Measurements from ENCODE around the gene CDH22.
A peak's percentile ranks its signal among the peaks of the same experiment; 100 is the strongest.

Gene CDH22

GRCh38 chr20:46227272-46227767 is 81.0 kb downstream of the CDH22 start:
- no peaks in the 10 kb centered on the region for H3K36me3 ChIP-seq (ENCODE audit: control insufficient read depth, insufficient read depth, low read length)
- no peak overlapping the region for H3K27ac ChIP-seq (ENCODE audit: low read length)
- no peaks in the 10 kb centered on the region for H3K9me3 ChIP-seq (ENCODE audit: control insufficient read depth, insufficient read depth, low read length)
- DNase-seq (ENCODE audit: low read depth, low spot score) = no peak
- no peaks in the 10 kb centered on the region for H3K27me3 ChIP-seq (ENCODE audit: control insufficient read depth, insufficient read depth, low read length)
- H3K4me3 ChIP-seq (ENCODE audit: low read length) = no peak overlapping the region
- peaks cover 9% of the 10 kb centered on the region; the same call in 1 of the 2 replicates for H3K4me1 ChIP-seq (ENCODE audit: control insufficient read depth, insufficient read depth, low read length)
- no CpG with 5 or more reads among the region's 33 CpGs for WGBS (ENCODE audit: insufficient coverage, insufficient read length)

DNA sequence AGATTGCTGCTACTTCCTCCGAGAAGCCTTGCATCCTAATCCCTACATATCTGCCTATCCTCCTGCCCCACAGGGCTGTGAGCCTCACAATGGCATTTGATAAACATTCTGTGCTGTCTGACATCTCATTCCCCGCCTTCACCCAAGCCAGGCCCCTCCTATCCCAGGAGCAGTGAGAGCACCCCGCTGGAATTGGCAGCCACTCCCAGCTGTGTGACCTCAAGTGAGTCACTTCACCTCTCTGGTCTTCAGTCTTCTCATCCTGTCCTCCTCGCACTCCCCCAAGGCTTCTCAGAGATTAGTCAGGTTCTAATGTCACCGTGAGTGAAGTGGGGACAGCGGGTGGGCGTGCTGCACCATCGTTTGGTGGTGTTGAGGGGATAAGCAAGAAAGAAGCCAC is 81.7 kb downstream of the CDH22 start:
- no peaks in the 10 kb centered on the region for H3K27me3 ChIP-seq (ENCODE audit: control insufficient read depth, insufficient read depth, low read length)
- no CpG with 5 or more reads among the region's 8 CpGs for WGBS (ENCODE audit: insufficient coverage, insufficient read length)
- DNase-seq (ENCODE audit: low read depth, low spot score) = no peak

GRCh38 chr20:46222521-46223007 is 85.7 kb downstream of the CDH22 start:
- DNase-seq (ENCODE audit: low read depth, low spot score) = no peak
- Histone ChIP-seq H3K4me1 (ENCODE audit: control insufficient read depth, insufficient read depth, low read length) (peaks cover 15% of the 10 kb centered on the region), H3K4me3 (ENCODE audit: low read length) (no peak overlapping the region), H3K36me3 (ENCODE audit: control insufficient read depth, insufficient read depth, low read length) (no peaks in the 10 kb centered on the region), H3K9me3 (ENCODE audit: control insufficient read depth, insufficient read depth, low read length) (no peaks in the 10 kb centered on the region), H3K27me3 (ENCODE audit: control insufficient read depth, insufficient read depth, low read length) (no peaks in the 10 kb centered on the region), H3K27ac (ENCODE audit: low read length) (no peak overlapping the region)
- WGBS (ENCODE audit: insufficient coverage, insufficient read length) = no CpG with 5 or more reads among the region's 14 CpGs

More for the DNA sequence above, 81.7 kb downstream of the CDH22 start:
- Histone ChIP-seq H3K4me1 (ENCODE audit: control insufficient read depth, insufficient read depth, low read length) (peaks cover 11% of the 10 kb centered on the region), H3K9me3 (ENCODE audit: control insufficient read depth, insufficient read depth, low read length) (no peaks in the 10 kb centered on the region), H3K4me3 (ENCODE audit: low read length) (no peak overlapping the region), H3K36me3 (ENCODE audit: control insufficient read depth, insufficient read depth, low read length) (no peaks in the 10 kb centered on the region), H3K27ac (ENCODE audit: low read length) (no peak overlapping the region)

DNA sequence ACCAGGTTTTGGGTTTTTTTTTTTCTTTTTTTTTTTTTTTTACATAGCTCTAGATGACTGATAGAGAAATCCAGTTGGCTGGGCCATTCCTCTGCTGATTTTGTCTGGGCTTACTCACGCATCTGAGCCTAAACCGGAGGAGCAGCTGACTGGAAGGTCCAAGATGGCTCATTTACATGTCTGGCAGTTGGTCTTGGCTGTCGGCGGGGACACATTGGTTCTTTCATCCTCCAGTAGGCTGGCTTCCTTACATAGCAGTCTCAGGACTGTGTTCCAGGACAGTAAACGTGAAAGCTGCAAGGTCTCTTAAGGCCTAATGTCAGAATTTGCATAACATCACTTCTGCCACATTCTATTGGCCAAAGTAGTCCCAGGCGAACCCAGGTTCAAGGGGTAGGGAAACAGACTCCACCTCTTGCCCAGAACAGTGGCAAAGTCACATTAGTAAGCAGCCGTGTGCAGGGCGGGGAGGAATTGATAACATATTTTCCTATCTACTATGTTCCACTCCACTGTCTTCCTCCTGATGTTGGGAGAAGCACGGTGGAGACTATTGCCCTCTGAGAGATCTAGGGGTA is 87.0 kb downstream of the CDH22 start:
- Histone ChIP-seq H3K27me3 (ENCODE audit: control insufficient read depth, insufficient read depth, low read length) (no peaks in the 10 kb centered on the region), H3K4me1 (ENCODE audit: control insufficient read depth, insufficient read depth, low read length) (peaks cover 17% of the 10 kb centered on the region), H3K4me3 (ENCODE audit: low read length) (no peak overlapping the region), H3K27ac (ENCODE audit: low read length) (no peak overlapping the region), H3K9me3 (ENCODE audit: control insufficient read depth, insufficient read depth, low read length) (no peaks in the 10 kb centered on the region), H3K36me3 (ENCODE audit: control insufficient read depth, insufficient read depth, low read length) (no peaks in the 10 kb centered on the region)
- no peak for DNase-seq (ENCODE audit: low read depth, low spot score)
- WGBS (ENCODE audit: insufficient coverage, insufficient read length) = no CpG with 5 or more reads among the region's 9 CpGs

DNA sequence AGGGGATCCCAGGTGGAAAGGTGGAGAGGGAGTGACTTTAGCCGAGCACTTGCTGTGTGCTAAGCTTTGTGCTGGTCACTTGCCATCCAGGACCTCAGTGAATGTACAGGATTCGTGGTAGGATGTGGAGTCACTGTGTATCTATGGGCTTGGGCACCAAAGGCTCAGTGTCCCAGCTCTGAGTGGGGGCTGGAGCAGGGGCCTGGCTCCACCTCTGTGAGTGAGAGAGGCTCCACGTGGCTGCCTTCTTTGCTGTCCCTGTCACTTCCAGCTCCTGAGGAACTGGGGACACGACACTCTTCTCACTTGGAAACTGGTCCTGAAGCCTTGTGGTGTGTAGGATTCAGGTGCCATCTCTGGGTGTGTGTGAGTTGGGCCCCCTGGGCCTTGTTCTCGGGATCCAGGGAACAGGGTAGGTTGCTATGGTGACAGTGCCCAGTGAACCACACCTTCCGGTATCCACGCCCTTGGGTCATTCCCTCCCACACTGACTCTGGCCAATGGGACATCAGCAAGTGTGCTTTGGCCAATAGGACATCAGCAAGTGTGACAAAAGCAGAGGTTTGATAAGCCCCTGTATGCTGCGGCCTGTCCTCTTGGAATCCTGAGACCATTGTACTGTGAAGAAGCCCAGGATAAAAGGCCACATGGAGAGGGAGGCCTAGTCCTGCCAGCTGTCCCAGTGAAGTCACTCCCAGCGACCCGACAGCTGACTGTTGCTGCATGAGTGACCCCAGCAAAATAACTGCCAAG is 87.7 kb downstream of the CDH22 start:
- H3K27ac ChIP-seq (ENCODE audit: low read length) = no peak overlapping the region
- no peaks in the 10 kb centered on the region for H3K9me3 ChIP-seq (ENCODE audit: control insufficient read depth, insufficient read depth, low read length)
- WGBS (ENCODE audit: insufficient coverage, insufficient read length) = no CpG with 5 or more reads among the region's 10 CpGs
- no peak overlapping the region for H3K4me3 ChIP-seq (ENCODE audit: low read length)
- H3K4me1 ChIP-seq (ENCODE audit: control insufficient read depth, insufficient read depth, low read length) = peaks cover 20% of the 10 kb centered on the region
- peak; percentile 41 for DNase-seq (ENCODE audit: low read depth, low spot score)
- H3K36me3 ChIP-seq (ENCODE audit: control insufficient read depth, insufficient read depth, low read length) = no peaks in the 10 kb centered on the region
- no peaks in the 10 kb centered on the region for H3K27me3 ChIP-seq (ENCODE audit: control insufficient read depth, insufficient read depth, low read length)

GRCh38 chr20:46219920-46220319 is 88.4 kb downstream of the CDH22 start:
- Histone ChIP-seq H3K27ac (ENCODE audit: low read length) (no peak overlapping the region), H3K9me3 (ENCODE audit: control insufficient read depth, insufficient read depth, low read length) (no peaks in the 10 kb centered on the region), H3K36me3 (ENCODE audit: control insufficient read depth, insufficient read depth, low read length) (no peaks in the 10 kb centered on the region), H3K27me3 (ENCODE audit: control insufficient read depth, insufficient read depth, low read length) (no peaks in the 10 kb centered on the region), H3K4me1 (ENCODE audit: control insufficient read depth, insufficient read depth, low read length) (peaks cover 20% of the 10 kb centered on the region), H3K4me3 (ENCODE audit: low read length) (no peak overlapping the region)
- no peak for DNase-seq (ENCODE audit: low read depth, low spot score)
- no CpG with 5 or more reads among the region's 2 CpGs for WGBS (ENCODE audit: insufficient coverage, insufficient read length)

- Histone ChIP-seq H3K36me3 (ENCODE audit: control insufficient read depth, insufficient read depth, low read length) (no peaks in the 10 kb centered on the region), H3K27me3 (ENCODE audit: control insufficient read depth, insufficient read depth, low read length) (no peaks in the 10 kb centered on the region), H3K4me1 (ENCODE audit: control insufficient read depth, insufficient read depth, low read length) (peaks cover 20% of the 10 kb centered on the region), H3K4me3 (ENCODE audit: low read length) (no peak overlapping the region), H3K9me3 (ENCODE audit: control insufficient read depth, insufficient read depth, low read length) (no peaks in the 10 kb centered on the region), H3K27ac (ENCODE audit: low read length) (no peak overlapping the region)
- no CpG with 5 or more reads among the region's 4 CpGs for WGBS (ENCODE audit: insufficient coverage, insufficient read length)
- DNase-seq (ENCODE audit: low read depth, low spot score) = no peak
These were observed 89.1 kb downstream of the CDH22 start for GRCh38 chr20:46219190-46219589.

- peaks cover 18% of the 10 kb centered on the region for H3K4me1 ChIP-seq (ENCODE audit: control insufficient read depth, insufficient read depth, low read length)
- no peak for DNase-seq (ENCODE audit: low read depth, low spot score)
- WGBS (ENCODE audit: insufficient coverage, insufficient read length) = no CpG with 5 or more reads among the region's 9 CpGs
These were observed 89.6 kb downstream of the CDH22 start for GRCh38 chr20:46218656-46219055.

GRCh38 chr20:46217583-46217982 is 90.7 kb downstream of the CDH22 start:
- no peak overlapping the region for H3K27ac ChIP-seq (ENCODE audit: low read length)
- no peaks in the 10 kb centered on the region for H3K9me3 ChIP-seq (ENCODE audit: control insufficient read depth, insufficient read depth, low read length)
- no peak for DNase-seq (ENCODE audit: low read depth, low spot score)
- H3K27me3 ChIP-seq (ENCODE audit: control insufficient read depth, insufficient read depth, low read length) = no peaks in the 10 kb centered on the region
- H3K4me3 ChIP-seq (ENCODE audit: low read length) = no peak overlapping the region
- no peaks in the 10 kb centered on the region for H3K36me3 ChIP-seq (ENCODE audit: control insufficient read depth, insufficient read depth, low read length)
- peaks cover 12% of the 10 kb centered on the region for H3K4me1 ChIP-seq (ENCODE audit: control insufficient read depth, insufficient read depth, low read length)

More at GRCh38 chr20:46218656-46219055, 89.6 kb downstream of the CDH22 start:
- H3K36me3 ChIP-seq (ENCODE audit: control insufficient read depth, insufficient read depth, low read length) = no peaks in the 10 kb centered on the region
- H3K4me3 ChIP-seq (ENCODE audit: low read length) = no peak overlapping the region
- no peaks in the 10 kb centered on the region for H3K27me3 ChIP-seq (ENCODE audit: control insufficient read depth, insufficient read depth, low read length)
- H3K9me3 ChIP-seq (ENCODE audit: control insufficient read depth, insufficient read depth, low read length) = no peaks in the 10 kb centered on the region
- no peak overlapping the region for H3K27ac ChIP-seq (ENCODE audit: low read length)

DNA sequence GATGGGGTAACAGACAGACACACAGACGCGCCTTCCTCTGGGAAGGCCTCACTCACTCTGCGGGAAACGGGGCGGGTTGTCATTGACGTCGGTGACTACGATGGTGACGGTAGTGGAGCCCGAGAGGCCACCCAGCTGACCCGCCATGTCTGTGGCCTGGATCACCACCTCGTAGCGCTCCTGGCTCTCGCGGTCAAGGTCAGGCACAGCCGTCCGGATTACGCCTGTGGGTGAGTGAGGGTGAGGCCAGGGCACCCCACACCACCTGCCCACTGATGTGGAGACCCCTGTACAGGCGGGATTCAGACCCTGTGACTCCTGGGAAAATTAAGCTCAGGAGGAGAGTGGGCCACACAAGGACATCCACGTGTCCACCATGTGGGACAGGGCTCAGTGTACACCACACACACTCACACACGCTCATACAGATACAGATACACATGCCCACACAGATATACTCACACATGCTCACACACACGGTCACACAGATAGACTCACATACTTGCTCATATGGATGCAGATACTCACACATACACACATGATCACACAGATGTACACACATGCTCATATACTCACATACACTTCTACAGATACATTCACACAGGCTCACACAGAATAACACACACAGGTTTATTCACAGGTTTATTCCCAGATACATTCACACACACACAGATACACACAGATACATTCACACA is 91.4 kb downstream of the CDH22 start:
- H3K4me1 ChIP-seq (ENCODE audit: control insufficient read depth, insufficient read depth, low read length) = peaks cover 9% of the 10 kb centered on the region
- no CpG with 5 or more reads among the region's 22 CpGs for WGBS (ENCODE audit: insufficient coverage, insufficient read length)

More for the DNA sequence above, 91.4 kb downstream of the CDH22 start:
- no peak overlapping the region for H3K27ac ChIP-seq (ENCODE audit: low read length)
- no peak overlapping the region for H3K4me3 ChIP-seq (ENCODE audit: low read length)
- DNase-seq (ENCODE audit: low read depth, low spot score) = no peak
- H3K27me3 ChIP-seq (ENCODE audit: control insufficient read depth, insufficient read depth, low read length) = no peaks in the 10 kb centered on the region
- H3K36me3 ChIP-seq (ENCODE audit: control insufficient read depth, insufficient read depth, low read length) = no peaks in the 10 kb centered on the region
- no peaks in the 10 kb centered on the region for H3K9me3 ChIP-seq (ENCODE audit: control insufficient read depth, insufficient read depth, low read length)
